Spleen (tissue), 11 donors: ENCODE results near the gene ASCL5. TPM values are rescaled to one million over a fixed set of nuclear protein-coding genes. Genes with fewer than 3 reads are reported as not detected.
A peak's percentile ranks its signal among the peaks of the same experiment; 100 is the strongest.

Experiments
- DNase-seq: peaks from one replicate; pipeline ENCODE4 v3.0.0-alpha.2; 2020
- H3K27ac ChIP-seq, 8 donors: fragments of 200-600 bp; sonication (generic) in 7 of 8; 1 replicate in 4 of 8; 2 replicates in 4 of 8; pipeline versions ENCODE4 v1.5.0 to v1.8.0; 2016 to 2021; ENCODE audit warnings: inconsistent platforms in 4 of 8, mild to moderate bottlenecking in 4 of 8, moderate library complexity in 1 of 8
- H3K27me3 ChIP-seq, 7 donors: fragments of 200-600 bp; sonication (generic) in 6 of 7; replicated peaks in 1 of 7; 1 replicate in 4 of 7; 2 replicates in 3 of 7; pipeline versions ENCODE4 v1.5.0 to v1.8.0; 2016 to 2021; ENCODE audit warnings: inconsistent platforms in 3 of 7, mild to moderate bottlenecking in 1 of 7
- H3K36me3 ChIP-seq, 6 donors: fragments of 200-600 bp; sonication (generic) in 5 of 6; 1 replicate in 4 of 6; 2 replicates in 2 of 6; pipeline versions ENCODE4 v1.5.0 to v1.8.0; 2016 to 2021; ENCODE audit warnings: inconsistent platforms in 2 of 6
- H3K4me1 ChIP-seq, 6 donors: fragments of 200-600 bp; sonication (generic) in 5 of 6; 1 replicate in 3 of 6; 2 replicates in 3 of 6; pipeline versions ENCODE4 v1.5.0 to v1.8.0; 2016 to 2021; ENCODE audit warnings: inconsistent platforms in 3 of 6
- H3K4me3 ChIP-seq, 8 donors: fragments of 200-600 bp; sonication (generic) in 7 of 8; 1 replicate in 4 of 8; 2 replicates in 4 of 8; pipeline versions ENCODE4 v1.5.0 to v1.8.0; 2016 to 2021; ENCODE audit warnings: inconsistent platforms in 4 of 8, mild to moderate bottlenecking in 4 of 8, moderate library complexity in 2 of 8
- H3K9me3 ChIP-seq, 8 donors: fragments of 200-600 bp; sonication (generic) in 7 of 8; 1 replicate in 4 of 8; 2 replicates in 4 of 8; pipeline versions ENCODE4 v1.5.0 to v1.8.0; 2016 to 2021; ENCODE audit warnings: inconsistent platforms in 4 of 8
- POLR2A ChIP-seq, 3 donors: fragments of 450-650 bp; IDR thresholded peaks; one replicate each; pipeline ENCODE4 v1.5.1; 2017; ENCODE audit warnings: antibody characterized with exemption in 3 of 3, mild to moderate bottlenecking in 1 of 3
- POLR2AphosphoS5 ChIP-seq, 3 donors: sonication (generic); formaldehyde crosslinking; IDR thresholded peaks; one replicate each; pipeline ENCODE4 v1.5.1; 2017; ENCODE audit warnings: antibody characterized with exemption in 3 of 3
- WGBS, 5 donors: extraction: QIAGEN DNeasy Blood & Tissue Kit in 3 of 5; methylation state at CpG; one replicate each; pipeline versions ENCODE4 v1.1.5 to v1.1.7; 2013 to 2018; 5-methylcytosine and 5-hydroxymethylcytosine counted together
- intact Hi-C: fragments of 100-400 bp; cut with DNase I; formaldehyde crosslinking; loops from one replicate; pipeline ENCODE4 v1.15.0; 2023; ENCODE audit warnings: low total_unique reads
- polyA plus RNA-seq, 3 donors: library from polyadenylated mRNA; stranded (reverse); fragments of 200-250 nt; gene quantifications; one replicate each; pipeline ENCODE4 v1.2.1, GENCODE V29; 2013
- total RNA-seq, 7 donors: library from RNA; depleted of rRNA in 3 of 7; stranded (reverse); fragments of >200 nt in 3 of 7; fragmentation: NEBNext Ultra II Directional in 4 of 7; extraction: Animal tissue kit (Norgen Biotek cat#: 25700) in 4 of 7; gene quantifications; one replicate each; pipeline versions ENCODE4 v1.1.0 to v1.2.1, GENCODE V29; 2016 to 2021
- TF ChIP-seq, protein P1 (sequence below), 11 experiments: fragments of 200-600 bp in 7 of 11; fragments of 450-650 bp in 4 of 11; sonication (generic) in 4 of 11; IDR thresholded peaks in 8 of 11; conservative IDR thresholded peaks in 3 of 11; 1 replicate in 7 of 11; 2 replicates in 4 of 11; pipeline versions ENCODE4 v1.4.0 to v1.8.0; 2016 to 2021; ENCODE audit warnings: antibody characterized with exemption in 11 of 11, inconsistent platforms in 4 of 11, mild to moderate bottlenecking in 1 of 11
- donor health status: healthy with polysubstance abuse.
- donor health status: DM: no; HTN: no; CAD: no; lungs with moderate emphysema.
- donor health status: DM: no; HTN: no; CAD: no.
- donor health status: Bipolar disorder and iron deficiency.
- donor health status: healthy.
- donor health status: DM: no; HTN: no; CAD: no.
- donor health status: DM: yes; HTN: yes; CAD: no.

ASCL5 gene
- total and polyA plus RNA-seq, 10 donors, result 0.06 to 0.85 (median 0.09) TPM; not detected in 6

GRCh38 chr1:201170533-201171062, 43.6 kb upstream of the ASCL5 start:
- Histone ChIP-seq H3K4me1 (peaks cover 0 to 20% (median 13%) of the 10 kb centered on the region in 6 donors), H3K27ac (peak overlapping the region; percentile 43 to 82 (median 68)), H3K27me3 (peaks cover 0 to 7% (median 0%) of the 10 kb centered on the region in 7 donors), H3K36me3 (no peaks in the 10 kb centered on the region), H3K4me3 (peak overlapping the region; percentile 47 to 81 (median 59)), H3K9me3 (no peaks in the 10 kb centered on the region)
- intact Hi-C loops, result no loop called here
- peak; percentile 95 for DNase-seq
- WGBS, 5 donors, result 10 to 20% (median 13%) methylated on average over 14 to 26 of the region's 26 CpGs
- peak; percentile 67 to 83 (median 76) for TF ChIP-seq POLR2AphosphoS5 (IDR thresholded peaks at IDR 0.05)
- TF ChIP-seq, protein P1, sequence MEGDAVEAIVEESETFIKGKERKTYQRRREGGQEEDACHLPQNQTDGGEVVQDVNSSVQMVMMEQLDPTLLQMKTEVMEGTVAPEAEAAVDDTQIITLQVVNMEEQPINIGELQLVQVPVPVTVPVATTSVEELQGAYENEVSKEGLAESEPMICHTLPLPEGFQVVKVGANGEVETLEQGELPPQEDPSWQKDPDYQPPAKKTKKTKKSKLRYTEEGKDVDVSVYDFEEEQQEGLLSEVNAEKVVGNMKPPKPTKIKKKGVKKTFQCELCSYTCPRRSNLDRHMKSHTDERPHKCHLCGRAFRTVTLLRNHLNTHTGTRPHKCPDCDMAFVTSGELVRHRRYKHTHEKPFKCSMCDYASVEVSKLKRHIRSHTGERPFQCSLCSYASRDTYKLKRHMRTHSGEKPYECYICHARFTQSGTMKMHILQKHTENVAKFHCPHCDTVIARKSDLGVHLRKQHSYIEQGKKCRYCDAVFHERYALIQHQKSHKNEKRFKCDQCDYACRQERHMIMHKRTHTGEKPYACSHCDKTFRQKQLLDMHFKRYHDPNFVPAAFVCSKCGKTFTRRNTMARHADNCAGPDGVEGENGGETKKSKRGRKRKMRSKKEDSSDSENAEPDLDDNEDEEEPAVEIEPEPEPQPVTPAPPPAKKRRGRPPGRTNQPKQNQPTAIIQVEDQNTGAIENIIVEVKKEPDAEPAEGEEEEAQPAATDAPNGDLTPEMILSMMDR (IDR thresholded peaks at IDR 0.05 in 8 of 11, conservative IDR thresholded peaks at IDR 0.05 in 3 of 11), result peak in 3 of 11 experiments; percentile 25 to 39 (median 30)
- peak in 1 of 3 donors; percentile 6 for TF ChIP-seq POLR2A (IDR thresholded peaks at IDR 0.05)

- TF ChIP-seq, protein P1 (IDR thresholded peaks at IDR 0.05 in 8 of 11, conservative IDR thresholded peaks at IDR 0.05 in 3 of 11), result no peak
- no peak for TF ChIP-seq POLR2AphosphoS5 (IDR thresholded peaks at IDR 0.05)
- no peak for TF ChIP-seq POLR2A (IDR thresholded peaks at IDR 0.05)
- H3K9me3 ChIP-seq, result no peaks in the 10 kb centered on the region
- peak overlapping the region in 2 of 8 donors; percentile 66 to 81 for H3K4me3 ChIP-seq
- H3K4me1 ChIP-seq, result peaks cover 0 to 20% (median 13%) of the 10 kb centered on the region in 6 donors
- WGBS, 5 donors, result 80 to 92% (median 90%) methylated on average over 2 of the region's 2 CpGs
- no peaks in the 10 kb centered on the region for H3K36me3 ChIP-seq
- intact Hi-C loops, result no loop called here
- H3K27me3 ChIP-seq, result peaks cover 0 to 7% (median 0%) of the 10 kb centered on the region in 7 donors
- peak overlapping the region in 3 of 8 donors; percentile 65 to 82 (median 79) for H3K27ac ChIP-seq
- no peak for DNase-seq
Measured at GRCh38 chr1:201169971-201170532, 43.1 kb upstream of the ASCL5 start.

DNA sequence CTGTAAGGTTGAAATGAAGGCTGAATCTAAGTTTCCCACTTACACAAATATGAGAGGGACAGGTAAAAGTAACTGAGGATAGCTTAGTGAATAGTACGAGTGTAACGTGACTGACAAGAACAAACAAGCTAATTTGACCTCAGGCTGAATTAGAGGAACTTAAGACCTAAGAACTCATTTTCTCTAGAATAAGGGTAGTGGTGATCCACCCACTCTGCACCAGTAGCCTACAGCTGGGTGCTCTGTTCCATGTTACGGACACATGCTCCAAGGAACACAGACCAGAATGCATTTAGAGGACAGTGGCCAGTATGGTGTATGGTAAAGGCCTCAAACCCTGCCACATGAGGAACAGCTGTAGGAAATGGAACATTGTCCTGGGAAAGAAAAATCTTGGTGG, 42.2 kb upstream of the ASCL5 start:
- Histone ChIP-seq H3K36me3 (no peaks in the 10 kb centered on the region), H3K27ac (no peak overlapping the region), H3K4me3 (no peak overlapping the region), H3K4me1 (peaks cover 0 to 20% (median 13%) of the 10 kb centered on the region in 6 donors), H3K9me3 (no peaks in the 10 kb centered on the region), H3K27me3 (peaks cover 0 to 7% (median 0%) of the 10 kb centered on the region in 7 donors)
- intact Hi-C loops, result no loop called here
- DNase-seq, result no peak
- TF ChIP-seq POLR2A (IDR thresholded peaks at IDR 0.05) (no peak), POLR2AphosphoS5 (IDR thresholded peaks at IDR 0.05) (no peak)
- TF ChIP-seq, protein P1 (IDR thresholded peaks at IDR 0.05 in 8 of 11, conservative IDR thresholded peaks at IDR 0.05 in 3 of 11), result no peak
- 65 to 97% (median 94%) methylated on average over 3 of the region's 3 CpGs for WGBS, 5 donors
